Measurements from ENCODE around the gene NCAPG.
"Not testable (repeated sequence)": the region's sequence is repeated elsewhere in the genome, so short reads cannot be mapped to it uniquely, and the experiment has no call there.

The NCAPG gene

DNA sequence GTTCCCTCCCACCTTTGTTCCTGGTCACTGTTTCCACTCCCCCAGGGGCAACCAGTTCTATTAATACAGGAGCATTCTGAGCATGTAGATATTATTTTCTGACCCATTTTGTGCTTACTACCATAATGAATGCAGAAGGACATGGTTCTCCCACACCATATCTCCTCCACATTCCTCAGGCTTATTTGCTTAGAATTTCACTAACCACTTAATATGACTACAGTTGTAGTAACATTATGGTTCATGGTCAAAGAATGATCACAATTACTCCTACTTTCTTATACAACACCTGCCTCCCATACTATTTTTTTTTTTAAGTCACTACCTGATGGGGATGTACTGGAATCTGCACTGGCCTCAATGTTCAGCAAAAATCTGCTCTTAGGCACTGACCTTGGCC lies 21.8 kb upstream of the NCAPG start:
- DNase-seq = no peak

- DNase-seq = no peak
Observed at GRCh38 chr4:17794730-17795129, 16.0 kb upstream of the NCAPG start.

DNA sequence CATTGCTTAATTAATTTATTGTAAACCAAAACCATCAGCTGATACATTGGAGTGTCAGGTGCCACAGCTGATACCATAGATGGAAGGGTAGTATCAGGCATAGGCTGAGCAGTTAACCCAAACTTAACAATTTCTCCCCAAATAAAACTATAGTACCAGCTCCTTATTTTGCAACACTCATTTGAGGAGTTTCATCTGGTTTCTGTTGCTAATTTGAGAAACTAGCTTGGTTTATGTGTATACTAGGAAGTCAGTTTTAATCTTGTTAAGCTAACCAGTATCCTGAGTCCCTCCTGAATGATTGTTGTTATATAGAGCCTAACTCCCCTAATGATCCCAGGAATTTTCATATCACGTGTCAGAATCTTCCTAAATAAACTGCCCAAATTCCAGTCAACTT lies 13.0 kb upstream of the NCAPG start:
- no peak for DNase-seq

DNA sequence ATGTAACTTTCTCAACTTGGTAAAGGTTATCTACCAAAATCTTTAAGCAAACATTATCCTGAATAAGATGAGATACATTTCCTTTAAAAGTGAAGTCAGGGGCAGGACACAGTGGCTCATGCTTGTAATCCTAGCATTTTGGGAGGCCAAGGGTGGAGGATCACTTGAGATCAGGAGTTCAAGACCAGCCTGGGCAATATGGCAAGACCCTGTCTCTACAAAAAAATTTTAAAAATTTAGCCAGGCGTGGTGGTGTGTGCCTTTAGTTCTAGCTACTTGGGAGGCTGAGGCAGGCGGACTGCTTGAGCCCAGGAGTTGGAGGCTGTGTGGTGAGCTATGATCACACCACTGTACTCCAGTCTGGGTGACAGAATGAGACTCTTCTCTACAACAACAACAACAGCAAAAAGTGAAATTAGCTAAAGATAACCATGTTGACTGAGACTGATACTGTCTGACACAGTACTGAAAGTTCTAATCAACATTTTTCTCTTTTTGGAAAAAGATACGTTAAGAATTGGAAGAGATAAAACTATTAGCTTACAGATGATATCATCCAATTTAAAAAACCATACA lies 5.1 kb upstream of the NCAPG start:
- DNase-seq = no peak

GRCh38 chr4:17807446-17807845 lies 3.3 kb upstream of the NCAPG start:
- DNase-seq = no peak

- DNase-seq = no peak
Observed at GRCh38 chr4:17809667-17810066, 1.1 kb upstream of the NCAPG start.

GRCh38 chr4:17811078-17811603 lies 362 bp downstream of the NCAPG start:
- no peak for DNase-seq

GRCh38 chr4:17812125-17812524 lies 1.3 kb downstream of the NCAPG start:
- no peak for DNase-seq

DNA sequence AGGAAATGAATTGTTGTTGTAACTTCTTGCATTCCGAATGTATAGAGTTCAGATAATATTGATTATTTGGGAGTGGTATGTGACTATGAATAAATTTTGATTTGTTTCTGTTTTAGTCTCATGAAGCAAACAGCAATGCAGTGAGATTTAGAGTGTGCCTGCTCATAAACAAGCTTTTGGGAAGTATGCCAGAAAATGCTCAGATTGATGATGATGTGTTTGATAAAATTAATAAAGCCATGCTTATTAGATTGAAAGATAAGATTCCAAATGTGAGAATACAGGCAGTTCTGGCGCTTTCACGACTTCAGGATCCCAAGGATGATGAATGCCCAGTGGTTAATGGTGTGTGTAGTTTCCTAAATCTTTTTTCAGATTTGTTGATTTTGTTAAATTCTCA lies 2.0 kb downstream of the NCAPG start:
- DNase-seq = no peak

- DNase-seq = peak; percentile 79
Observed at GRCh38 chr4:17814140-17814539, 3.4 kb downstream of the NCAPG start.

- no peak for DNase-seq
Observed at GRCh38 chr4:17816142-17816541, 5.4 kb downstream of the NCAPG start.

DNA sequence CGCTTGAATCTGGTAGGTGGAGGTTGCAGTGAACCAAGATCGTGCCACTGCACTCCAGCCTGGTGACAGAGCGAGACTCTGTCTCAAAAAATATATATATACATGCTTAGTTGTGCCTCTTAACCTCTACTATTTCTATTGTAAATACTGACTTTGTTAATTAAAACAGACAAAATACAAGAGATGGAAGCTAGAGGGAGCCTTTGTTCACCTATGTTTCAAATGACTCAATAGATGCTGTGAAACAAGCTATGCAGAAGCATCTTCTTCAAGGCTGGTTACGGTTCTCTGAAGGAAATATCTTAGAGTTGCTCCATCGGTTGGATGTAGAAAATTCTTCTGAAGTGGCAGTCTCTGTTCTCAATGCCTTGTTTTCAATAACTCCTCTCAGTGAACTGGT lies 6.2 kb downstream of the NCAPG start:
- peak; percentile 72 for DNase-seq

- DNase-seq = no peak
Observed at GRCh38 chr4:17823871-17824669, 13.3 kb downstream of the NCAPG start.

- DNase-seq = no peak
Observed at GRCh38 chr4:17846266-17846665, 35.5 kb downstream of the NCAPG start.

GRCh38 chr4:17850295-17850694 lies 39.5 kb downstream of the NCAPG start:
- DNase-seq = not testable (repeated sequence)

DNA sequence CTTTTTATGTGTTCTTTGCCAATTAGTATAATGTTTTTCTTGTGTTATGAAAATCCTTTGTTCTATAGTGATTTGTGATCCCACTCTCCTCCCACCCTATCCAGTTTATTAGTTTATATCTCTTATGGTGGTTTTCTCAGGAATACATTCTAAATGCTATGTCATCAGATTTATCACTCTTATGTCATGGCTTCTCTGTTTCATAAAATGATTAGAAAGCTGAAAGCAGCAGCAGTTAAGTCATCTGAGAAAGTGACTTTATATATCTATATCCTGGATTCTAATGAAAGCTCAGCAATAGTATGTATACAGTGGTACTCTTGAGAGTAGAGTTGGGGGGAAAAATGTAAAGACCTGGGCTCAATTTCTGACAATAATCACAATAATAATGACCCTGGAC lies 41.2 kb downstream of the NCAPG start:
- DNase-seq = no peak

DNA sequence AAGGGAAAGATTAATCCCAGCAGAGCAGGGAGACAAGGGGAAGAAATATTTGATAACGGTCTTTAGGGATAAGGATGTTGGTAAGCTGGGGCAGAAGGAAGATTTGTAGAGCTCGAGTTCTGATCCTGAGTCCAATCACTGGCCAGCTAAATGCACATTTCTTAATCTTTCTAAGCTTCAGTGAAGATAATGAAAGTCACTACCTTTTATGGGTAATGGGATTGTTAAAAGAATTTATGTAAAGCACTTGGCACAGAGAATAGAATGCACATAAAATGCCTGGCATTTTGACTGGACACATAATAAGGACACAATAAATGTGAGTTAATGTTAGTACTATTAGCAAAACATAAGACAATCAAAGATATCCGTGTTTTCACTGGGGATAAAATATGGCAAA lies 43.3 kb downstream of the NCAPG start:
- DNase-seq = no peak

GRCh38 chr4:17859793-17860406 lies 49.1 kb downstream of the NCAPG start:
- no peak for DNase-seq

DNA sequence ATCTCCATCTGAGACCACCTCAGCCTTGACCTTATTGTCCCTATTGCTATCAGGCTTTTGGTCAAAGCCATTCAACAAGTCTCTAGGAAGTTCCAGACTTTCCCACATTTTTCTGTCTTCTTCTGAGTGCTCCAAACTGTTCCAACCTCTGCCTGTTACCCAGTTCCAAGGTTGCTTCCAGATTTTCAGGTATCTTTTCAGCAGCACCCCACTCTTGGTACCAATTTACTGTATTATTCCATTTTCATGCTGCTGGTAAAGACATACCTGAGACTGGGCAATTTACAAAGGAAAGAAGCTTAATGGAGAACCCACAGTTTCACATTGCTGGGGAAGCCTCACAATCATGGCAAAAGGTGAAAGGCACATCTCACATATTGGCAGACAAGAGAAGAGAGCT lies 51.1 kb downstream of the NCAPG start:
- not testable (repeated sequence) for DNase-seq

DNA sequence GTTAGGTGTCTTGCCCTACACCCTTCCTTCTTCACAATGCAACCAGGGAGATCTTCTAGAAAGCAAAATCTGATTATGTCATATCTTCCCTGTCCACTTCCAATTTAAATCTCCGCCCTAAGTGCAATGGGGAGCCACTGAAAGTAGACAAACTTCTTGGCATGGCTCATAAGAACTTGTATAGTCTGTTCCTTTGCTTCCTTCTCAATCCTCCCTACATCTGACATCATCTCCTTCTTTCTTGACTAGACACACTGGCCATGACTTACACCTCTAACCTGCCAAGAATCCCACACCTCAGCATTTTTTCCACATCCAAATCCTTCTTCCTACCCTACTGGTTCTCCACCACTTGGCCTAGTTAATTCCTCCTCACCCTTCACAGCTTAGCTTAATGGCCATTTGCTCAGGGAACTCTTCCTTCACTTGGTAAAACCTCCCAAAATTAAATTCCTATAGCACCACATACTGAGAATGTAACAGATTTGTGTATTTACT lies 55.1 kb downstream of the NCAPG start:
- no peak for DNase-seq

GRCh38 chr4:17866810-17867209 lies 56.0 kb downstream of the NCAPG start:
- no peak for DNase-seq

DNA sequence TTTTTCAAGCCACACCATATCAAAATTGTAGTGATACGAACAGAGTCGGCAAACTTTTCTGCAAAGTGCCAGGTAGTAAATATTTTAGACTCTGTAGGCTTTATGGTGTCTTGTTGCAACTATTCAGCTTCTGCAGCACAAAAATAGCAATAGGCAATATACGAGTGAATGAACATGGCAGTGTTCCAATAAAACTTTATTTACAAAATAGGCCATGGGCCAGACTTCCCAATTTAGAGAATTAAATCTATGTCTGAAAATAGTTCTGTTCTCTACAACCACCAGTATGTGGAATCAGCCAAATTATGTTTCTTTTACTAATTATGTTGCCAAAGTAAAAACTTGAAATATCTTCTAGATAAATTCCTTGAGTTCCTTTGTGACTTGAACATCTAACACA lies 56.5 kb downstream of the NCAPG start:
- no peak for DNase-seq

DNA sequence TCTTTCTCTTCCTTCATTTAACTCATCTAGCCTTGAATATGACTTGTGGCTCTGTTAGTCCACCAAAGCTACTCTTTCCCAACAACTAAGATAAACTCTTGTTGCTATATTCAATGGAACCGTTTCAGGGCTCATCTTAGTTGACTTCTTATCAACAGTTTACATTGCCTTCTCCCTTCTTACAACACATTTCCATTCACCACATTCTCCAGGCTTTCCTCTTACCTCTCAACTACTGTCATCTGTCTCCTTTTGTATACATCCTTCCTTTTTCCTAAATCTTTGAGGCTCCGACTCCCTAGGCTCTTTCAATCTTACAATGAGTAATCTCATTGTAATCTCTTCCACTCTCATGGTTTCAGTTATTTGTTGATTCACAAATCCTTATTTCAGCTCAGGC lies 58.5 kb downstream of the NCAPG start:
- no peak for DNase-seq
